ENCODE measurements around the gene RBMS3.

GRCh38 chr3:29701326-29701983 is 420.6 kb downstream of the RBMS3 start:
- TF ChIP-seq CTCF (conservative IDR thresholded peaks at IDR 0.05; ENCODE audit: low read depth in 2 of 2) (no peak), EZH2 (IDR thresholded peaks at IDR 0.05; ENCODE audit: low read depth, unreplicated experiment) (no peak)
